ENCODE data around the gene GGCX.
"Not testable (repeated sequence)": the region's sequence is repeated elsewhere in the genome, so short reads cannot be mapped to it uniquely, and the experiment has no call there.

The GGCX gene

DNA sequence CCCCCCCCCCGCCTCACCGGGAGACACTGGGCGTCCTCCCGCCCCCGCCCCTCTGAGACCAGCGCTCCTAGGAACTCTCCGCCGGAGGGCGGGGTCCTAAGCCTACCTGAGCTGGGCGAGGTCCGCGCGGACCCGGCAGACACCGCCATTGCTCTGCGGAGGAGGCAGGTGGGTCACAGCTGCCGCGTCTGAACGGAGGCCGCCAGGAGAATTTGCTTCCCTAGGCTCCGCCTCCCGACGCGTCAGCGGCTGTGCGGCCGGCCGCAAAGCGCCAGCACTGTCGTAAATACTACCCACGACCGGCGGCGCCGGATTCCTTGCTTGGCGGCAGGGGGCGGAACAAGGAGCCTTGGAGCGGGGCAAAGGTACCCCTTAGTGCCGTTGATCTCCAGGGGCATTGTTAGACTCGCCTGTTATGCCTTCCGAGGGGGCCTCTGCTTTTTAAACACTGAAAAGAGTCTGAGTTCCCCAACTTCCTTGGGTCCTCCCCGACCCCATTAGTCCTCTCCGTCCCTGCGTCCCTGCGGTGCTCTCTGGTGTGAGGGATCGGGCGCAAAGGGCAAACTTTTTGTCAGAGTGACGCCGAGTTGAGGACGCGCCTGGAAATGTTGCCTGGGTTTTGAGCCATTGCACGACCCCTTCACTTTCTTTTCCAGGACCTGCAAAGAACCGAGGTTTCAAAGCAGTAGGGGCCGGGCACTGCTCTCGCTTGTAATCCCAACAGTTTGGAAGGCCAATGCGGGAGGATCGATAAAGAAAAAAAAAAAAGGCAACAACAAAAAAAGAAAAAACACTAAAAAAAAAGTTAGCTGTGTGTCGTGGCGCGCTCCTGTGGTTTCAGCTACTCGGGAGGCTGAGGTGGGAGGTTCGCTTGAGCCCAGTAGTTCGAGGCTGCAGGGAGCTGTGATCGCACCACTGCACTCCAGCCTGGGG lies at the start of gene GGCX:
GGCX (minus strand) TSS at position 214 of the 933 bp plus-strand sequence; CDS start at position 149, 65 bp downstream.
- peak; percentile 95 for DNase-seq (ENCODE audit: low spot score)

DNA sequence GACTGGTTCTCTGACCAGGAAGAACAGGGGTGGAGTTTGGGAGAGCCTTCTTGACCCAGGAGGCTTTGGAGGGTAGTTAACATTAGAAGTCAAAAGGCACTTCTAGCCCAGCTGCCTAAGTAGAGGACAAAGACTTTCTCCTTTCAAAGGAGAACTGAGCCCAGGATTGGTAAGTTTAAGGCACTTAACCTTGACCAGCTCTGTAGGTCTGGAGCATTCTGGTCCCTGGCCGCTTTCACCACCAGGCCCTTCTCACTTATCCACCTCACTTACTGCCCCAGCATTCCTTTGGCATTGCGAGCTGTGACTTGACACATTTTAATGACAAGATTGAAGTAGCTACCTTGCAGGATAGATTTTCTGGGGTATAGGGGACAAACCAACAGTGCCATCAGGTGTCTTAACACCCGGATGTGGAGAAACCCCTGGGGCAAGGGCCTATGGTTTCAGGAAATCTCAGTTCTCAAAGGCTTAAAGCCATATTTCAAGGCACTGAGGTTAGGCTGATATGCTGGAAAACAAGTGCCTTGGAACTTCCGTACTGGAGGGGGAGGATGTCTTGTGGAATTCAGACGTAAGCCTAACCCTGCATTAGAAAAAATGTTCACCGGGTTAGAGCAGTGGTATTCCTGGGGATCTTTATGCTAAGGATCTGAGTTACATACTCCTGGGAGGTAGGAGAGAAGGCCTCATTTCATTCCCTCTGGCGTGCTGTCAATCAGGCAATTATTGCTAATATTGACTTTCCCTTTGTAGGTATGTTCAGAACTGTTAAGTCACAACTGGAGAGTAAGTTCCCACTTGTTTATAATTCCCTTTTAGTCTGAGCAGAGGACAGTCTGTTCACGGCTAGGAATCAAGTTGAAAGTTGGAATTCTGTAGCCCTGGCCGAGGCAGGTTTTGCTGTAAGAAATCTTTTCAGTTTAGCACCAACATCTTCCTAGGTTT lies 46.2 kb upstream of the GGCX start:
- DNase-seq (ENCODE audit: low spot score): no peak

DNA sequence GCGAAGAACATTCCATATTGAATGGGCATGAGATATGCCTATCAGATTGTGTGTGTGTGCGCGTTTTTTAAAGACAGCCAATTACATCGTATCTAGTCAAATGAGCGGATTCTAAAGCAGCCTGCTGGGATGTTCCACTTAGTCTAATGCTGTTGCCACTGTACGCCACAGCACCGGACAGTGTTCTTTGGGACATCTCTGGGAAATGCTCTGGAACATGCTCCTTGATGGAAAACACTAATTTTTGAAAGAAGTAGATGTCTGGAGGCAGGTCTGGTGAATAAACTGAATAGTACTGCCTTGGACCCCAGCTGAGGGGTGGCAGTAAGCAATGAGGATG lies 44.8 kb upstream of the GGCX start:
- no peak for DNase-seq (ENCODE audit: low spot score)

DNA sequence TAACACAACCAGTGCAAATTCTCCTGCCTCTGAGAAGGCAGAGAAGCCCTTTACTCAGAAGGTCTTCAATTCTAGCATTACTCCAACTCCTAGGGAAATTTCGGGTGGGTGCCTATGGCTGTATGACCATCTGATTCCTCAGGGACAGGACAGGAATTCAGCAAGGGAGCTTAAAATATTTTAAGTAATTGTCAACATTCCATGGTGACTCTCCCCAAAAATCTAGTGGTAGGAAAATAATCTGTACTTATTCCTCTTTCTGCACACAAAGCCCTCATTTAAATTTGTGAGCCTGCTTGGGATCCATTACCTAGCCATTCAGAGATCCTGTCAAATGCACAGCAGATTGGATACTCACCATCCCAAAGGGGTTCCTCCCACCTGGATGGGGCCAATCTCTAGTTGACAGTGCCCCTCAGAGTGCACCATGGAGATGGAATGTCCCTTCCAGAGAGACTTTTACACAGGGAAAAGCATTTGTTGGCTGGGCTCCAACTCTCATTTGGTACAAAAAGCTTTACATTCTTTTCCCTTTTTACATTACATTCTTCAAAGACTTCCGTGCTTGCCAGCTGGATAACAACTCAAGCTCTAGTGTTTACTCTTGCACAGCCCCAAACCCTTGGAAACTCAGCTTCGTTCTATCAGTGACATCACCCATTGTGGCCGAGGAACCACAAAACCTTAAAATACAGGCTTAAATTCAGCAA lies 44.3 kb upstream of the GGCX start:
- DNase-seq (ENCODE audit: low spot score): no peak

DNA sequence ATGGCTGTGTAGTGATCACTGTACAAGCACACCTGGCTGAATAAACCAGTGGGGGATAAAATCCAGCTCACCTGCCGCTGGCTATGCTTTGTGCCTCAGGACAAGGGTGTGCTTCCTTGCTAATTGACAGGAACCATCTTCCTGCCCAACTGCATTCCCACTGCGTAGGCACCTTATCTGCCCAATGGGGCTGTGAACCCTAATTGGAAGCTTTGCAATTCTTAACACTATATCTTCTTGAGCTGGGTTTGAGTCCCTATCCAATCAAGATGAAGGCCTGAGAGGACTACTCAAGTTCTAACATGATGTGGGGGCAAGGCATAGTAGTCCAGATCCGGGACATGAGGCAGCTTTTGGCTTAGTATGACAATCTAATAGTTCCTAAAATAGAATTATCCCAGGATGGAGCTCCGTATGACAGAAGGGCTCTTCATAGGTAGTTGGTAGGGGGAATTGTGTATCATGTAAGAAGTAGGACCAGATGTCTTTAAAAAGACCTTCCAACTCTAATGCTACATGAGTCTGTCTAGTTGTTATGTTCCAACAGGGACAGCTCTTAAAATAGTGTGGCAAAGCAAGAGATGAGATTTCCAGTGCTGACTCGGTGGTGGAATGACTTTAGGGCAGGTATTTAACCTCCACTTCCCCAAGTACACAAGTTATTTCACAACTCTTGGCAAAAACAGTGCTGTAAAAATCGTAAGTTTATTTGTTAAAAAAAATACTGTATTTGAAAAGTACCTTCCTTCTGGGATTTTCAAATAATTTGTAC lies 43.5 kb upstream of the GGCX start:
- DNase-seq (ENCODE audit: low spot score): no peak

DNA sequence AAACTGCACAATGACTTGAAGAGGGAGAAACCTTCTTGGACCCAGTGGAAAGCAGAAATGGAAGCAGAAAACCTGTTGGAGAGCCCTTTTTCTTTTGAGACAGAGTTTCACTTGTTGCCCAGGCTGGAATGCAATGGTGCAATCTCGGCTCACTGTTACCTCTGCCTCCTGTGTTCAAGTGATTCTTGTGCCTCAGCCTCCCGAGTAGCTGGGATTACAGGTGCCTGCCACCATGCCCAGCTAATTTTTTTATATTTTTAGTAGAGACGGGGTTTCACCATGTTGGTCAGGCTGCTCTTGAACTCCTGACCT lies 42.8 kb upstream of the GGCX start:
- not testable (repeated sequence) for DNase-seq (ENCODE audit: low spot score)

DNA sequence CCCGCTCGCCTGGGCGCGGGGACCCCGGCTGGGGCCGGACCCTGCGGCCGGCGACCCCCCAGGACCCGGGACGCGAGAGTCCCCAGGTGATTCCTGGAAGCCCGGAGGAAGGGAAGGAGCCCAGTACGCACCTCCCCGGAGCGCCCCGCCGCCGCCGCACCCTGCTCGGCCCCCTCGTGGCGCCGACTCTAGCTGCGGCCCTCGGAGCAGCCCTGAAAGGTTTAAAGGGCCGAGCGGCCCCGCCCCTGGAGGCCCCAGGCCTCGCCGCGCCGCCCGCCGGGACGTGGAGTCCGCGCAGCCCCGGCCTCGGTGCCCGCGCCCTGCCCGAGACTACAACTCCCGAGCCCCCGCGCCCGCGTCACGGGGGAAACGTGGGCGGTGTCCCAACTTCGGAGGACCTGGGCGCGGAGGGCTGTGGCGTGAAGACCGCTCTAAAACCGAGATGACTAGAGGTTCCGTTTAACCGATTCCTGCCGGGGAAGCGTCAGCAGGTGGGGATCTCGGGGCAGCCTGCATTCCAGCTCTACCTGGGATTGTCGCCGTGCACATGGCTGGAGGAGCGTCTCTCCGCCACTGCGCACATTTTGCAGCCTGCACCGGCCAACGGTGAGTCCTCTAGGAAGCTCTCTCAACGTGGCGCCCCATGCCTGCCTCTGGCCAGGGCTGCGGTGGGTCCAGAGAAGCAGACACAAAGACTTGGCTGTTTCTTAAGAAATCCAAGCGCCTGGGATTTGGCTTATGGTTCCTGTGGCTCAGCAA lies 41.4 kb upstream of the GGCX start, which contains the start of gene TMEM150A:
TMEM150A (minus strand) TSS at position 223 of the 759 bp plus-strand sequence. CDS start 750 bp downstream, outside the sequence.
- peak; percentile 90 for DNase-seq (ENCODE audit: low spot score)

DNA sequence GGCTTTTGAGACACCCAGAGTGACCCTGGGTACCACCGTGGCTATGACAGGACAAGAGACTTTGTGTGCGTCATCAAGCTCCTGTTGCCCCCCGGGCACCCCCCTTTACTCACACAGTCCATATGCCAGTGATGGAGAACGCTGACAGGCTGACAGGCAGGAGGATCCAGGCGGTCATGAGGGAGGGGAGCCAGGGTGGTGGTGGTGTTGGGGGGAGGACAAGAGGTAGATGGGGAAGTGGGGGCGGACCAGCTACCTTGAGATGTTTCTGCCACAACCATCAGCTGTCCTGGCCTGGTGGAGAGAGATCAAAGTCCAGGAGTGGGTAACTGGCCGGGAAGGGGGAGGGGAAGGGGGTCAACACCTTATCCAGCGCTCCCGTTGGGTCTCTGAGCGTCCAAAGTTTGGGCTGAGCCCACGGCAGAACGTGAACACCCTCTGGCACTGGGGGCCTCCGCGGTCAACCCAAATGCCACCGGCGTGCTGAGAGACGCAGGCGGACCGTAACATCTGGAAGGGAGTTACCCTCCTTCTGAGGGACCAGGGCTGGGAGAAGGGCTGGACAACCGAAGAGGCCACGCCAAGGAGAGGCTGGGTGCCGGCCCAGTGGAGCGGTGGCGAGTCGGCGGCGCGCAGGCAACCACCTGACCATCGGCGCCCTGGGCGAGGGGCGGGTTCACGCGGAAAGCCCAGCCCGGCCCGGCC lies 40.6 kb upstream of the GGCX start:
- no peak for DNase-seq (ENCODE audit: low spot score)

DNA sequence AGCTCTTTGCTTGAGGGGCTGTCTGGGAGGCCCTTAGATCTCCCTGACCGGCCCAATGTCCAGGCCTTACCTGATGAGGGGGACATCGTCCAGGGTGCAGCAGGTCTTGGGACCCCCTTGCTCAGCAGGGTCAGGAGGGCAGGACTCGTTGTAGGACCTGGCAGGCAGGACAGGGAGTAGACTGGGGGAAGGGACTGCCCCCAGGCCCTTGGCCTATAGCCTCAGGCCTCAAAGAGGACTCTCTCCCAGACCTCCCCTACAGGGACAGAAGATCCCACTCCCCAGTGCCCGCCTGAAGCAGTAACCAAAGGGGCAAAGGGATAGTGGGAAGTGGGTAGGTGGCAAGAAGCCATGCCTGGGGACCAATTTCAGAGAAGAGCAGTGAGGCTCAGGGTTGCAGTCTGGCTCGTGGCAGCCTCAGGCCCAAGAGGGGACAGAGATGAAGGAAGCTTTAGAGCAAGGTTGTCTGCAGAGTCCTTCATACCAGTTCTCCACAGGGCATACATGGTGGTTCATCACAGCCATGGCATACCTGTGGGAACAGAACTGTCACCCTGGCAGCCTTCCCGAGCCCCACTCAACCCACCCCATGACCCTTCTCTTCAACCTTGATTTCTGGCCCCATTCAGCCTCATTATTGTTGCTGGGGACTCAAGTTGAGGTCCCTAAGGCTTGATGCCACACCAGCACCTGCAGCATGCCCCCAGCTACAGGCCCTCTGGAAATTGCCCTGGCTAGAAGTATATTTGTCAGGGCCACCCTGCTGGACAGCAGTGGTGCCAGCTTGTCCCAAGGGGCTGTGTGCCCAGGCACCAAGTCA lies 39.9 kb upstream of the GGCX start:
- DNase-seq (ENCODE audit: low spot score): no peak

DNA sequence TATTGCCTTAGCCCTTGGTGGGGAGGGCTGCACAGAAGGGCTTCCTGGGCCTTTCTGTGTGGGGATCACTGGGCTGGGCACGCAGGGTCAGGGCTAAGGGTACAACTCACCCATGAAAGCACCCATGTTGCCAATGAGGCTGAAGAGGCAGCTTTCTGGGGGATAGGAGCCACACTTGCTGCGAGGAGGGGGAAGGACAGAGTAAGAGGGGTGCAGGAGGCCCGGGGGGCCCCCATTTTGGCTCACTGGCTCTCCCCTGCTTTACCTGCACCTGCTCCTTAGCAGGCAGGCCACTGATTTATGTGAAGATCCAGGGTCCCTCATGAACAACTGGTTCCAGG lies 38.9 kb upstream of the GGCX start:
- DNase-seq (ENCODE audit: low spot score): no peak

DNA sequence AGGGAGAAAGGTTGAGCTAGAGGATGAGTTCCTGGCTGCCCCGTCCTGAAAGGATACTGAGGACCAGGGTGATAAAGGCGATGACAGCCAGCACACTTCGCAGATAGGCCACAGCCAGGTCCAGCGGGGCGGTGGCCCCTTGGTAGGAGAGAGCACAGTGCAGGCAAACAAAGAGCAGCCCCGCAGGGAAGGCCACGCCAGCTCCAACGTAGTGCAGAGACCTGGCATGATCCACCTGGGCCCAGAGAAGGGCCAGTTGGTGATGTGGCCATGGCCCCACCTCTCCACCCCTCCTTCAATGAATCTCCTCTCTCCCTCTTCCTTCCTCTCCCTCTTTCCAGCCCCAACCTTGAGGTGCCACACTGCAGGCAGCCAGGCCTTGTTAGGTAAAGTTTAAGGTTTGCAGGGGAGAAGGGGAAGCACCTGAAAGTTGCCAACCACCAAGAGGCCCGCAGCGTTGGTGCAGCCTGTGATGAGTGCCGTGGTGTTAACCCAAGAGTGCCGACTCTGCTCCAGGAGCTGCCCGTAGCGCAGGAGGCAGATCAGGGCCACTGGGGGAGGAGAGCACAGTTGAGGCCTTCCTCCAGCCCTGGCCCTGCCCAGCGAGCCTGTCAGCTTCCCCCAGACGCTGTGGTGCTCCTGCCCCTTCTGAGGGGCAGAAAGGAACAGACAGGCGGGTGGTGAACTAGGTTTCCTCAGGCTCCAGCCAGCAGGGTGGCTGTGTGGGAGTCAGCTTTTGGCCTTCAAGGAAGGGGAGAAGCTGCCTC lies 38.4 kb upstream of the GGCX start:
- no peak for DNase-seq (ENCODE audit: low spot score)

DNA sequence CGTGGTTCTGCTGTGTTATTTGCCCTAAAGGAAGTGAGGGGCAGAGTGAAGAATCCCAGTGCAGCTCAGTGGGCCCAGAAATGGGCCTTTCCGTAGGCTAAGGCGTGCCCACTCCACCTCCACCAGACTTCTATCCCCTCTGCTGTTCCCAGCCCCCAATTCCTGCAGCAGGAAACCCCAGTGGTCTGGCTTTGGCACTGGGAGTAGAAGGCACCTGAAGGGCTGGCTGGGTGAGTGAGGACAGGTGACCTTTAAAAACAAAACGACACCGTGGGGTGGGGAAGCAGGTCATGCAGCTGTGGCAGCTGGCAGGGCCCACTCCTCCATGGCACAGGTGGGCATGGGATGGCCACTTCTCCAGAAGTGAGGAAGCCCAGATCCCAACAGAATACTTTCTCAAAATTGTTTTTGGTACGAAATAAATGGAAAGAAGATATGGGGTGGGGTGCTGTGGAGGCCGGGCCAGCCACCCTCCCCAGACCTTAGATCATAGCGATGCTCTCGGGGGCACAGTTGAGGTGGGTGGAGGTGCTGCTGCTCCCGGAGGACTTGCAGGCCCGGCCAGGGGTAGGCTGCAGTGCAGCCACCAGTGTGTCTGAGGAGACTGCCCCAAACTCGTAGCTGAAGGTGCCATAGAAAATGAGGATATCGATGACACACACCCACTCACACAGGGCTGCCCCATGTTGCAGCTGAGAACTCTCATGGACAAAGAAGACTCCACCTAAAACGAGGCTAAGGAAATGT lies 37.5 kb upstream of the GGCX start:
- DNase-seq (ENCODE audit: low spot score): no peak

DNA sequence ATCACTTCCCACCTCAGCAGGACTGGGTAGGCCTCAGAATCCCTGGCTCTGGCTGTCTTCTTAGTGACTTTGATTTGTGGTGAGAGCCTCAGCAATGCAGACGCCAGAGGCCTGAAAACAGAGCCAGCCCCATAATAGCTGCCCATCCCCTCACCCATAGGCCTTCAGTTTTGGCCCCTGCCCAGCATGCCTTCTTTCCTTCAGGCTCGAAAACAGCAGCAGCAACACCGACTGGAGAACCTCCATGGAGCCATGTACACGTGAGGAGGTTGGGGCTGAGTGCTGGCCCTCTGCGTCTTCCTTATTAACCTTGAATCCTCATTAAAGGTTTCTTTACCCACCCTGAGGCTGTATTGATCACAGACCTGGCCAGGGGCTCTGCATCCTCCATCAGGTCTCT lies 35.9 kb upstream of the GGCX start:
- DNase-seq (ENCODE audit: low spot score): no peak

DNA sequence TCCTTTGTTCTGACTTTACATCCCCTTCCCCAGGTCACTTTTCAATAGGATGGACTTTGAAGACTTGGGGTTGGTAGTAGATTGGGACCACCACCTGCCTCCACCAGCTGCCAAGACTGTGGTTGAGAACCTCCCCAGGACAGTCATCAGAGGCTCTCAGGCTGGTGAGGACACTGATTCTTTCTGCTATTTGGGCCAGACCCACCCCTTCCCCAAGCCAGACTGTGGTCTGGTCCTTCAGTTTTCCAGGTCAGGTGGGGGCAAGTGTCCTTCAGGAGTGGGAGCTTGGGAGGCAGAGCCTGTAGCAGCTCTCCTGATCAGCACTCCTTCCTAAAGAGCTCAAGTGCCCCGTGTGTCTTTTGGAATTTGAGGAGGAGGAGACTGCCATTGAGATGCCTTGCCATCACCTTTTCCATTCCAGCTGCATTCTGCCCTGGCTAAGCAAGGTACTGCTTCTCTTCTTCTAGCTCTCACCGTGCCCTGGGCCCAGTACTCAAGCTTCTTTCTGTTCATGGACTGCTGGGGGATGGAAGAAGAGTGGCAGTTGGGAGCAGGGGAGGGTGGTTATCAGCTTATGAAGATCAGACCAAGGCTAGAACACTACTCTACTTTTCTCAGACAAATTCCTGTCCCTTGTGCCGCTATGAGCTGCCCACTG lies 35.3 kb upstream of the GGCX start:
- no peak for DNase-seq (ENCODE audit: low spot score)

DNA sequence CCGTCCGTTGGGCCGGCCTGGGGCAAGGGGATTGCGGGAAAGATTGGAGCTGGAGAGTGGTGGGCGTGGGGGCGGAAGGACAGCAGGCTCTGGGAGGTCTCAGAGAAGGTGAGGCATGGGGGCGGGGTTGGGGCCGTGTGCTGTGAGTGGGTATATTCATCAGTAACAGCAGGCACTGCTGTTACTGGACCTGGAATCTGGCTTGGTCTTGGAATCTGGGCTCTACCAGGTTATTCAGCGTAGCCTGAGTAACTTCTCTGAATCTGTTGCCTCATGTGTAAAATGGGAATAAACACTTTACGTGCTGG lies 34.7 kb upstream of the GGCX start:
- DNase-seq (ENCODE audit: low spot score): no peak

DNA sequence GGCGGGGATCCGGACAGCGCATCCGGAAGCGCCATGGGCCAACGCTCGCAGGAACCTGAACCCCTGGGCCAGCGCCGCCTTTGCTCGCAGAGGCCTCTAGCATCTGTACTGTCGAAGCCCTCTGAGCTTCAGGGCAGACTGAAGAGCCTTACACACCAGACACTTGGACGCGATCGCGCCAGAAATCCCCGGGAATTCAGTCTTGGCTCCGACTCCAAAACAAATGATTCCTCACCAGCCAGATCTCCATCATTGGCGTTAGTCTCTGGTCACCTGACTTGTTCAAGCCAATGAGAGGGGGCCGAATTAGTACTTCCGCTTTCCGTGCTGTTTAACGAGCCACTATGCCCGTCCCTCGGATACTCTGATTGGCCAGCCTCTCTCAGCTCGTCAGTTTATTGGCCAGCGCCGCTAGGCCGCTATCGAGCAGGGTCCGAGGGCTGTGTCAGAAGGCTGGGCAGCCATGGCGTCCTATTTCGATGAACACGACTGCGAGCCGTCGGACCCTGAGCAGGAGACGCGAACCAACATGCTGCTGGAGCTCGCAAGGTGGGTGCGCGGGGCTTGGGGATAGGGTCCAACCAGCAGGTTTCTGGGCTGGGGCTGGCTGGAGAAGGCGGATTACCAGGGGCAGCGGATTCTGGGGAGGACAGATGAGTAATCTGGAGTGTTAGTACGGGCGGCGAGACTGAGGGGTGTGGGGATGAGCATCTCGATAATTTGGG lies 34.2 kb upstream of the GGCX start, which contains the start of gene RNF181:
RNF181 (plus strand) TSS at position 445 of the 725 bp plus-strand sequence; CDS start at position 464, 19 bp downstream.
- peak; percentile 96 for DNase-seq (ENCODE audit: low spot score)
